HepG2 (cell line): ENCODE results near the gene RCCD1.

Experiments used
- CBFB ChIP-seq: sonication (generic); formaldehyde crosslinking; IDR thresholded peaks from 2 replicates; pipeline ENCODE4 v1.4.0; 2020; ENCODE audit warnings: missing genetic modification reagents
- STAG1 ChIP-seq: sonication (generic); formaldehyde crosslinking; IDR thresholded peaks from 2 replicates; pipeline ENCODE4 v1.4.0; 2020; ENCODE audit warnings: missing genetic modification reagents
- SUZ12 ChIP-seq: fragments of 150-350 bp; IDR thresholded peaks from 2 replicates; pipeline ENCODE4 v1.6.1; 2014; ENCODE audit warnings: low read depth, low read length
- ZNF335 ChIP-seq: sonication (generic); formaldehyde crosslinking; IDR thresholded peaks from 2 replicates; pipeline ENCODE4 v1.4.0; 2020; ENCODE audit warnings: missing genetic modification reagents
- ZNF446 ChIP-seq: sonication (generic); formaldehyde crosslinking; IDR thresholded peaks from 2 replicates; pipeline ENCODE4 v1.5.0; 2020; ENCODE audit warnings: mild to moderate bottlenecking, missing genetic modification reagents
- ZNF883 ChIP-seq: sonication (generic); formaldehyde crosslinking; IDR thresholded peaks from 2 replicates; pipeline ENCODE4 v1.5.1; 2020; ENCODE audit warnings: mild to moderate bottlenecking, missing genetic modification reagents; ENCODE audit errors: not compliant biosample characterization
- TF ChIP-seq, protein P1 (sequence below): sonication (generic); formaldehyde crosslinking; IDR thresholded peaks from 2 replicates; pipeline ENCODE4 v1.8.1; 2023; ENCODE audit warnings: mild to moderate bottlenecking, missing genetic modification reagents
- TF ChIP-seq, protein P2 (sequence below): sonication (generic); formaldehyde crosslinking; IDR thresholded peaks from 2 replicates; pipeline ENCODE4 v1.8.0; 2022; ENCODE audit warnings: mild to moderate bottlenecking, missing genetic modification reagents

DNA sequence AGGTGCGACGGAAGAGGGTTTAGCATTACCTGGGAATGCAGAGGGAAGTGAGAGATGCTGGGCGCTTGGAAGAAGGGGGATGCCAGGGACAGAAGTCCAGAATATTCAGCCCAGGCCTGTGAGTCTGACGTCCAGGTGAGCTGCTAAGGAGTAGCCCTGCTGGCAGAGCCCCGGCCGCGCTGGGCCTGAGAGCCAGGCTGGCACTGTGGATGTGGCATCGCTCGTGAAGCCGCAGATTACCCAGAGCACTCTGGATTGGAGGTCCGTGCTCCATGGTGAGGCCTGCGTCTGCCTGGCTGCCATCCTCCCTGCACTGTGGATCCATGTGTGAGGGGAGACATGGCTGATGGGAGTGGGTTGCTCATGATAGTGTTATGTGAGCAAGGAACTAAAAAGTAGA is 37.1 kb upstream of the RCCD1 start:
- TF ChIP-seq SUZ12 (no peak), STAG1 (CRISPR knock-in tag) (no peak), ZNF335 (no peak), CBFB (no peak), ZNF883 (no peak), ZNF446 (CRISPR knock-in tag) (no peak)
- TF ChIP-seq, protein P1, sequence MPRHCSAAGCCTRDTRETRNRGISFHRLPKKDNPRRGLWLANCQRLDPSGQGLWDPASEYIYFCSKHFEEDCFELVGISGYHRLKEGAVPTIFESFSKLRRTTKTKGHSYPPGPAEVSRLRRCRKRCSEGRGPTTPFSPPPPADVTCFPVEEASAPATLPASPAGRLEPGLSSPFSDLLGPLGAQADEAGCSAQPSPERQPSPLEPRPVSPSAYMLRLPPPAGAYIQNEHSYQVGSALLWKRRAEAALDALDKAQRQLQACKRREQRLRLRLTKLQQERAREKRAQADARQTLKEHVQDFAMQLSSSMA = no peak
- TF ChIP-seq, protein P2, sequence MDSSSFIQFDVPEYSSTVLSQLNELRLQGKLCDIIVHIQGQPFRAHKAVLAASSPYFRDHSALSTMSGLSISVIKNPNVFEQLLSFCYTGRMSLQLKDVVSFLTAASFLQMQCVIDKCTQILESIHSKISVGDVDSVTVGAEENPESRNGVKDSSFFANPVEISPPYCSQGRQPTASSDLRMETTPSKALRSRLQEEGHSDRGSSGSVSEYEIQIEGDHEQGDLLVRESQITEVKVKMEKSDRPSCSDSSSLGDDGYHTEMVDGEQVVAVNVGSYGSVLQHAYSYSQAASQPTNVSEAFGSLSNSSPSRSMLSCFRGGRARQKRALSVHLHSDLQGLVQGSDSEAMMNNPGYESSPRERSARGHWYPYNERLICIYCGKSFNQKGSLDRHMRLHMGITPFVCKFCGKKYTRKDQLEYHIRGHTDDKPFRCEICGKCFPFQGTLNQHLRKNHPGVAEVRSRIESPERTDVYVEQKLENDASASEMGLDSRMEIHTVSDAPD (CRISPR knock-in tag) = no peak
